Gastroesophageal sphincter (tissue), 3 donors: ENCODE measurements around the gene TUBE1.

Source experiments
- EP300 ChIP-seq: sonication (generic); formaldehyde crosslinking; IDR thresholded peaks from one replicate; pipeline ENCODE4 v1.6.1; 2017; ENCODE audit warnings: antibody characterized with exemption, mild to moderate bottlenecking
- POLR2A ChIP-seq, 2 donors: fragments of 450-650 bp; IDR thresholded peaks; one replicate each; pipeline ENCODE4 v1.6.1; 2017; ENCODE audit warnings: antibody characterized with exemption in 2 of 2, mild to moderate bottlenecking in 2 of 2, moderate library complexity in 1 of 2
- POLR2AphosphoS5 ChIP-seq: sonication (generic); formaldehyde crosslinking; IDR thresholded peaks from one replicate; pipeline ENCODE4 v1.6.1; 2017; ENCODE audit warnings: antibody characterized with exemption
- TF ChIP-seq, protein P1 (sequence below), 4 experiments: fragments of 200-600 bp in 2 of 4; fragments of 450-650 bp in 2 of 4; sonication (generic) in 1 of 4; IDR thresholded peaks; one replicate each; pipeline ENCODE4 v1.5.1; 2017 to 2019; ENCODE audit warnings: antibody characterized with exemption in 4 of 4, mild to moderate bottlenecking in 2 of 4, moderate library complexity in 2 of 4

GRCh38 chr6:112022749-112023148, 64.5 kb downstream of the TUBE1 start:
- TF ChIP-seq POLR2A (IDR thresholded peaks at IDR 0.05) (no peak), EP300 (no peak), POLR2AphosphoS5 (no peak)
- TF ChIP-seq, protein P1, sequence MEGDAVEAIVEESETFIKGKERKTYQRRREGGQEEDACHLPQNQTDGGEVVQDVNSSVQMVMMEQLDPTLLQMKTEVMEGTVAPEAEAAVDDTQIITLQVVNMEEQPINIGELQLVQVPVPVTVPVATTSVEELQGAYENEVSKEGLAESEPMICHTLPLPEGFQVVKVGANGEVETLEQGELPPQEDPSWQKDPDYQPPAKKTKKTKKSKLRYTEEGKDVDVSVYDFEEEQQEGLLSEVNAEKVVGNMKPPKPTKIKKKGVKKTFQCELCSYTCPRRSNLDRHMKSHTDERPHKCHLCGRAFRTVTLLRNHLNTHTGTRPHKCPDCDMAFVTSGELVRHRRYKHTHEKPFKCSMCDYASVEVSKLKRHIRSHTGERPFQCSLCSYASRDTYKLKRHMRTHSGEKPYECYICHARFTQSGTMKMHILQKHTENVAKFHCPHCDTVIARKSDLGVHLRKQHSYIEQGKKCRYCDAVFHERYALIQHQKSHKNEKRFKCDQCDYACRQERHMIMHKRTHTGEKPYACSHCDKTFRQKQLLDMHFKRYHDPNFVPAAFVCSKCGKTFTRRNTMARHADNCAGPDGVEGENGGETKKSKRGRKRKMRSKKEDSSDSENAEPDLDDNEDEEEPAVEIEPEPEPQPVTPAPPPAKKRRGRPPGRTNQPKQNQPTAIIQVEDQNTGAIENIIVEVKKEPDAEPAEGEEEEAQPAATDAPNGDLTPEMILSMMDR (IDR thresholded peaks at IDR 0.05) = no peak
